ENCODE results near the gene TMEM41A.

The TMEM41A gene

DNA sequence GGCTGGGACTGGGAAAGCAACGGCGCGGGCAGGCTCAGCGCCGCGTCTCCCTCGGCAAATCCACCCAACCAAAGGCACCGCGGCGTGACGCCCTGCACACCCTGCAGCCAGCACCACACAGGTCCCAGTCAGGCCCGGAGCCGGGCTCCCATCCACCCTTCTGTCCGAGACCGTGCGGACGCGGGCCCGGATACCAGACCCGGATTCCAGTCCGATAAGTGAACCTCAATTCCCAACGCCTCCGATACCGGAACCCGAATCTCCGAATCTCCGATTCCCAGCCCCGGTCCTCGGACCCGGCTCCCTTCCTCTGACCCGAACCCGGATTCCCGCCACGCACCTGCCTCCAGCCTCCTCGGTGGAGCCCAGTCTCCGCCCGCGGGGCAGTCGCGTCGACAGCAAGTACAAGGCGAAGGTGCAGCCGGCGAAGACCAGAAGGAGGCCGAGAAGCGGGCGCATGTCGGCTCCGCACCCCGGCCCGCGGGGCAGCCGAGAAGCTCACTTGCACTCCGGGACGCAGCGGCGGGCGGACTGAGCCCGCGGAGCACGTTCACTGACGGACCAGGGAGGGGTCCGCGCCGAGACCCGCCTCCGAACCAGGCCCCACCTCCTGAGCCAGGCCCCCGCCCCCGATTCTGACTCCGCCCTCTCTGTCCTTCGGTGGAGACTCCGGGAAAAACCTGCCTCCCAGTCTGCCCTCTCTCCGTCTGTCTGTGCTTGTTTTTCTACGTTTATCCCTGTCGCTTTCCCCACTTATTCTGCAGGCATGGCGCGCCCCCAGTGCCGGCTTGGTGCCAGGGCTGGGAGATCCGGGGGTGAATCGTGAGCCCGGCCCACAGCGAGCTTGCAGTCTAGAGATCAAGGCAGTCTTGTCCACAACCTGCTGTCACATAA, at the start of gene TMEM41A:
Gene TMEM41A, minus strand, starts transcription at position 533 of the 894 bp plus-strand sequence. Its CDS starts 74 bp downstream, at position 459.
- peak; percentile 89 for DNase-seq (ENCODE audit: low spot score)

DNA sequence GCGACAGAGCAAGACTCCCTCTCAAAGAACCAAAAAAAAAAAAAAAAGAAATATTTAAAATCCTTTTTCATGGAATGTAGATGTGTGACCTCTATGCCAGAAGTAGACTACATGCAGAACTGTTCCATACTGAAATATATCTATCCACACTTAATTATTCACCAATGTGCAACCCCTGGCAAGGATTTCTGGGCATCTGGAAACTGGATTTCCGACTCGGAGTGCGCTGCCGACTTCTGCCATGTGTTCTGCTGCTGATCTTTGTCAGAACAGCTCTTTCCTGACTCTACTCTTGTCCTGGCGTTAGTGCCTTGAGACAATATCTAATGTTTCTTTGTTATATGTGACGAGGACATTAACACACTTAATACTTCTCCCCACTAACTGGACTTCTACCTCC, 41.9 kb upstream of the TMEM41A start:
- DNase-seq (ENCODE audit: low spot score) = no peak

DNA sequence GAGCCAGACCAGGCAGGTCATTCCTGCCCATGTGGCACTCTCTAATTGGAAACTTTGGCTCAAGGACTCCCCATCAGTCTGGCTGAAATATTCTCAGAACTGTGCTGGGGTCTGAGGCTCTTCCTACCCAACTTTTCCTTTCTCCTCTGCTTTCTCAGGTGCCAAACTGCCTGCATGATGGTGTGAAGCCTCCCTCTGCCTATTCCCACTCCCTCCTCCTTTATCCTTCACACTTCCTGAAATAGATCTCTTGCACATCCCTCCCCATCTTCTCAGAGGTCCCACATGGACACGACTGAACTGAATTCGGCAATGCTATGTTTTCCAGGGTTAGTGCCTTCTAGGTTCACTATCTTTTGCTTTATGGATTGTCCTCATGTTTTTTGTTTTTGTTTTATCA, 41.1 kb upstream of the TMEM41A start:
- DNase-seq (ENCODE audit: low spot score) = no peak

DNA sequence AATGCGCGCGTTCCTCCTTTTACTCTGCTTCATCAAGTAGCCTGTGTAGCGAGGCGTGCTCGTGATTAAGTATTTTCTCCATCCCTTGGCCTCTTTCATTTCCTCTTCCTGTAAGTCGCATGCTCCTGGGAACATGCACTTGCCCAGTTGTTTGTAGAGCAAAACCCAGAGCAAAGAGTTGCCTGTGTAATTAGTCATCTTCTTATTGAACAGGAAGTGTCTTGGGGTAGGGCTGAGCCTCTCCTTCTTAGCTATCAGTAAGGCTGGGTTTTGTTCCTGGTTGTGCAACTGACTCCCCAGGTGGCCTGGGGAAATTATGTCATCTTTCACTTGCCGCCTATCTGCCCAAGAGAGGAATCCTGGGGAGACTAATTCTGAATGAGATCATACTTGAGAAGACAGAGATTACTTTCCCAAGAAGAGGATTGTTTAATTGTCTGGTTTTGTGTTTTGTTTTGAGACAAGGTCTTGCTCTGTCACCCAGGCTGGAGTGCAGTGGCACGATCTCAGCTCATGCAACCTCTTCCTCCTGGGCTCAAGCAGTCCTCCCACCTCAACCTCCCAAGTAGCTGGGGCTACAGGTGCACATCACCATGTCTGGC, 38.6 kb upstream of the TMEM41A start:
- DNase-seq (ENCODE audit: low spot score) = peak; percentile 16

DNA sequence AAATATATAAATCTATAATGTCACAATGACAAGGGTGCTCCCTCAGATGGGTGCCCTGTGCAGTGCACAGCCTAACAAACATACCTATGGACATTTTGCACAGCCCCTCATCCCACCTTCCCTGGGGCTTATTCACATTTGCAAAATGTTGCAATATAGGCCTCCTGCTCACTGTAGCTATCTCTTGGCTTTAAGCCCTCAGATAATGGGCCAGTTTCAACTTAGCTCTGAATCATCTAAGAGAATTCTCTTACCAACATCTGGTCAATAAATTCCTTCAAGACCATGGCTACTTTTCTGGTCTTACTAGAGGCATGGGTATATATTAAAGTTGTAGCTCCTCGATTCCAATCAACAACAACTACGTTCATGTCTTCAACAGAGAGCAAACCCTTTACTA, 35.7 kb upstream of the TMEM41A start:
- DNase-seq (ENCODE audit: low spot score) = no peak

- no peak for DNase-seq (ENCODE audit: low spot score)
Observed at GRCh38 chr3:185532901-185533300, 34.1 kb upstream of the TMEM41A start.

DNA sequence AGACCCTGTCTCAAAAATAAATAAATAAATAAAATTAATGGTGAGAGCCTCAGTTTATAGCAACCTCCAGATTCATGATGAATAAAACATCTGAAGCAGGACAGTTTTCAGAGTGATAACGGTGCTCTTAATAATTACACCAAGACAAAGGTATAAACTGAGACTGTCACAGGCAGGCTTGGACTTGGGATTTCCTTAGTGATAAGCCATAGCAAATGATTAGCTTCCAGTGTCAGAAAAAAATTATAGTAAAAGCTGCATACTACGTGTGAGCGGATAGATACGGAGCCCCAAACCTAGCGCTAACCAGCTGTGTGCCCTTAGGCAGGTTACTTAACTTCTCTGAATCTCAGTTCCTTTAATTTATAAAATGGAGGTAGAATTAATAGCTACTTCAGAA, 32.0 kb upstream of the TMEM41A start:
- DNase-seq (ENCODE audit: low spot score) = no peak

DNA sequence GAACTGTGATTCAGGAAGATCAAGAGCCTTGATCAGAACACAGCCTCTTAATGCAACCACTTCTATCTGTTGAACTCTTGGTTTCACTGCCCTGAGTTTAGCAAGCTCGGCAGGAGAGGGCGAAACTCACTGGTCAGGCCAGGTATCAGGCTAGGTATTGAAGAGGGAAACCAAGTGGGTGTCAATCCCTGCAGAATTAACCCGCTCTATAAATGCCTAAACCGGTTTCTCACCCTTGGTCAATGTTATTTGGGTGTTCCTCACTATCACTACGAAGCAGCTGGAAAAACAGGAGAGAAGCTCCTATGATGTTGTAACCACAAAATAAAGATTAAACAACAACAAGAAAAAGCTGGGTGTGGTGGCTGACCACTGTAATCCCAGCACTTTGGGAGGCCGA, 29.7 kb upstream of the TMEM41A start:
- DNase-seq (ENCODE audit: low spot score) = no peak

GRCh38 chr3:185527364-185527763, 28.5 kb upstream of the TMEM41A start:
- no peak for DNase-seq (ENCODE audit: low spot score)

DNA sequence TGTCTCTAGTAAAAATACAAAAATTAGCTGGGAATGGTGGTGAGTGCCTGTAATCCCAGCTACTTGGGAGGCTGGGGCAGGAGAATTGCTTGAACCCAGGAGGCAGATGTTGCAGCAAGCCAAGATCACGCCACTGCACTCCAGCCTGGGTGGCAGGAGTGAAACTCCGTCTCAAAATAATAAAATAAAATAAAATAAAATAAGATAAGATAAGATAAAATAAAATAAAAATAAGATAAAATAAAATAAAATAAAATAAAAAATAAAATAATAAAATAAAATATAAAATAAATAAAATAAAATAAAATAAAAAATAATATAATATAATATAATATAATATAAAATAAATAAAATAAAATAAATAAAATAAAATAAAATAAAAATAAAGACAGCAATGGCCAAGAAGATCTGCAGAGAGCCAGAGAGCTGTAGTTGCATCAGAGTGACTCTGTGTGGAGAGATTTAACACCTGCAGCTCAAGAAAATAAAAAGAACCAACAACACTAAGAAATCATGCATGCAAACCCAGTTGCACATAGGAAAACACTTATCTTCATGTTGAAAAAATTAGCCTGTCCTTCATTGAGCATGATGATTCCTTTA, 27.6 kb upstream of the TMEM41A start:
- no peak for DNase-seq (ENCODE audit: low spot score)

DNA sequence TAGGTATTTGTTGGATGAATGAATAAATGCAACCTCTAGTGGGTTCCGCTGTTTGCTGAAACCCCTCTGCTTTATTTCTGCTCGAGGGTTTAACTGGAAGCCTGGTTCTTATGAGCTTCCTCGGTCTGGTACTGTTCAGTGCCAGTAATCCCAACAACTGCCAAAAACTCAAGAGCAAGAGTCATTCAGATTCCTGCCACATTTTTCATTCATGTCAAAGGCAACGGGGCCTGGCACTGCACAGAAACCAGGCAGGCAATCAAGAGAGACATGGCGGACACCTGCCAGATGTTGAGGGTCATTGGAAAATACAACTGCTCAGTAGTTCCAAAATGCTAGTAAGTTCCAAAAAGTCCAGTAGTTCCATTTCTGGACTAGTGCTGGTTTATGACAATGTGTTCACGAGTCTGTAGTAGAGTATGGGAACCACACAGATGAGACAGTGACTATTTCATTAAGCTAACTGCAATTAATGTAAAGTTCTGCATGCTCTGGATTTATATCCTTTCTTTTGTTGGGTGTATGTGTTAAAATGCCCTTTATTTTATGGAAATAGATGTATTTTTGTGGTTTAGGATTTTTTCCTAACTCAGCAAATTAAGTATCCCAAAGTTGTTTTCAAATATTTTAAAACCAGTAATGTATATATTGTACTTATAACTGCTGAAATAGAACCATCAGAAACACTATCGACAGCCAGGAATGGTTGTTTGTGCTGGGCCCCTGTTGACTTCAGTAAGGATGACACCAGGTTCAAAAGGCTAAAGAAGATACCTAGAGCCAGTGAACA, 22.7 kb upstream of the TMEM41A start:
- DNase-seq (ENCODE audit: low spot score) = no peak

- no peak for DNase-seq (ENCODE audit: low spot score)
Observed at GRCh38 chr3:185519021-185519420, 20.2 kb upstream of the TMEM41A start.

GRCh38 chr3:185517387-185518130, 18.7 kb upstream of the TMEM41A start:
- no peak for DNase-seq (ENCODE audit: low spot score)

- no peak for DNase-seq (ENCODE audit: low spot score)
Observed at GRCh38 chr3:185511711-185512110, 12.9 kb upstream of the TMEM41A start.

DNA sequence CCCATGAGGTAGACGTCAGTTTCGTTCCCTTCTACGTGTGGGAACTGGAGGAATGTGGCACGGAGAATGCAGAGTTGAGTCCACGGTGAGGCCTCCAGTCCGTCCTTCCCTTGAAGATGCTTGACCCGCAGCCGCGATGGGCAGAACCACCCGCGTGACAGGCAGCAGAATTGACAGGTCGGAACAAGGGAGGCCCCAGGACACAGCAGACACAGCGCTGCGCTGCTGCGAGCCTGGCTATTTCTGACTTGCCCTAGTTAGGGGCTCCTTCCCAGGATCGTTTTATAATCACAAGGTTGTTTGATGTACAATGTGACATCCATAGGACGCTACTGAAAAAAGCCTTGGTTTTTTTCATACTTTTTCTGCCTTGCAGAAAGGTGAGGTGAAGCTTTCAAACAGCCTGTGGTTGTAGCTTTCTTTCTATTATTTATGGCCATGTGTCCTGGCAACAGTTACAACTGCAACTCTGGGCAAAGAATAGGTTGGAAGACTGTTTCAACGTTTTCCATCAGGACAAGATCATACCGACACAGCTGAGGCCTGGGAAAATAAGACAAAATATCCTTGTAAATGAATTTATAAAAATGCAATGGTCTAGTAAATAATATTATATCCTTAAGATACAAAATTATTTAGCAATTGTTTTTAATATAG, 9.6 kb upstream of the TMEM41A start:
- DNase-seq (ENCODE audit: low spot score) = no peak

GRCh38 chr3:185507883-185508282, 9.0 kb upstream of the TMEM41A start:
- no peak for DNase-seq (ENCODE audit: low spot score)

DNA sequence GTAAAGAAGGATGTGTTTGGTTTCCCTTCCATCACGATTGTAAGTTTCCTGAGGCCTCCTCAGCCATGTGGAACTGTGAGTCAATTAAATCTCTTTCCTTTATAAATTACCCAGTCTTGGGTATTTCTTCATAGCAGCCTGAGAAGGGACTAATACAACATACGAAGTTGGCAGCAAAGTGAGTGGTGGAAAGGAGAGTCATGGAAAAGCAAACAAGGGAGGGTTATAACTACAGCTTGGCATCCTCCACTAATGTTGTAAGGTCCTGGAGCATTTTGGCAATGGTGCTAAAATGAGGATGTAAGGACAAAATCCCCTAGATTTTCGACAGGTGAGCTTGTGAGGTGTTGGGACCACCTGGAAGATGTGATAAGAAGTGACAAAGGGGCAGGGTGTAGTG, 5.8 kb upstream of the TMEM41A start:
- DNase-seq (ENCODE audit: low spot score) = no peak

GRCh38 chr3:185503521-185503920, 4.7 kb upstream of the TMEM41A start:
- no peak for DNase-seq (ENCODE audit: low spot score)

DNA sequence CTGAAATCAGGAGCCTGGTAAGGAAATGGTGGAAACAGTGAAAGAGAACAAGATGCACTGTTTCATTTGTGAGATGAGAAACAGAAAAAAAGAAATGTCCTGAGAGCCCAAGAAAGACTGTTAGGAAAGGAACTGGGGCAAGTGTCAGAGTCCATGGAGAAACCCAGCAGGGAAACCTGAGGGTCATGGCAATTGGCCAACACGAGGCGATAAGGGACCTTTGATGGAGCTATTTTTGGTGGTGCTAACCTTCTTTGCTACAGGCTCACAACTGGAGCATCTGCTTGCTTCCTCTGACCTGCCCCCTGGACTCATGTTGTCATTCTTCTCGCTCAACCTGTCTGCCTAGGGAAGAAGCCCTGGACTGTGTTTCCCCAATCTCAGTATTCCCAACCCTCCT, 4.2 kb upstream of the TMEM41A start:
- no peak for DNase-seq (ENCODE audit: low spot score)

DNA sequence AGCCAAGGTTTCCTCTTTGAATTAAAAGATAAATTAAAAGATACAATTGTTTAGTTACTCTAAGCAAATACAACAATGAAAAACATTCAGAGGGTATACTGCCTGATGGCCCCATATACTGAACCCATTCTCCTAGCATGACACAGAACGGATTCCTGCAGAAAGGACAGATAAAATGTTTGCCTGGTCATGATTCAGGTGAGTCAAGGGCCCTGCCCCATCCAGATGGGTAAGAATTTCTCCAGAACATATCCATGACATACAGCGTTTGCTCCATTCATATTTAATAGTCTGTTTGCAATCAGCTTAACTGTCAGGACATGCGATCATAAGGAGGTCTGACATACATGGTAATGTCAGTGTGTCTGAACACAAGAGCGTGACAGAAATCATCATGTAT, 8.6 kb downstream of the TMEM41A start:
- DNase-seq (ENCODE audit: low spot score) = no peak

GRCh38 chr3:185489462-185489861, 9.4 kb downstream of the TMEM41A start:
- DNase-seq (ENCODE audit: low spot score) = no peak

Data from CD4-positive, alpha-beta T cell treated with Interleukin-2 at 100 ng/mL for 4 hours (primary cell).